Cardiac atrium fibroblast (primary cell): ENCODE data around the gene ERF. TPM values are rescaled to one million over a fixed set of nuclear protein-coding genes. Genes with fewer than 3 reads are reported as not detected.

Experiments used
- total RNA-seq: library from RNA; depleted of rRNA; stranded (reverse); fragments of >200 nt; gene quantifications from 2 replicates; pipeline ENCODE4 v1.2.3, GENCODE V29; 2015

The ERF gene
- total RNA-seq: 51.8 and 66.6 TPM in 2 replicates

DNA sequence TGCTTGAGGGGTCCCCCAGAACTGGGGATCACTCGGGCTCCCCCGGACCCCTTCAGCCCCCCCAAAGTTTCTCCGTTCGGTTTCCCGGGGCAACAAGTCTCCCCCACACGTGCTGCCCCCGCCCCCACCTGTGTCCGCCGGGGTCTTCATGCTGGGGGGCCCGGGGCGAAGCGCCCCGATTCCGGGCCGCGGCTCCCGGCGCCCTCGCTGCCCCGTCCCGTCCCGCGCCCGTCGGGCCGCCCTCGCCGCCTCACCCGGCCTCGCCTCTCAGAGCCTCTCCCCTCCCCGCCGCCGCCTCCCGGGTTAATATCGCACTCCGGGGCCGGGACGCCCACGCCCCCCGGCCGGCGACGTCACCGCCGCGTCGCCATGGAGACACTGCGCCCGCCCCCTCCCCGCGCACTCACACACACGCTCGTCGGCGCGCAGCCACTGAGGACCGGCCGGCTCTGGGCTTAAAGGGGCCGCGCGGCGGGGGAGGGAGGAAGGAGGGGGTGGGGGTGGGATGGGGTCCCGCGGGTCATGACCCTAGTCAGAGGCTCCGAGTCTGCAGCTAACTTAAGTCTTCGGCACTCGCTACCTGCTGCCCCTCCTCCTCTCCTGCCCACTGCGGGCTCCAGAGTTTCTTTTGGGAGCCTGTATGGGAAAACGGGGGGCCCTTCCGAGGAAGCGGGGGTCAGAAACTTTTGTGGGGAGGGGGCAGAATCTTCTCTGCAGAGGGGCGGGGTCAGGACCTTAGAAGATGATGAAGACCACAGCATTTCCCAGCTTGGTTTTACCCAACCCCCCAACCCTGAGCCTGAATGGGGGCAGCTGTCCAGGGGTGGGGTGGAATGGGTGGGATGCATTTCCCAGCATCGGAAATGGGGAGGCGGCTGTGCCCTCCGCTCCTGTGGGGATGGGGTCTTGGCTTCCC, at the start of gene ERF:
TSS of gene ERF (minus strand) at position 279 of the 916 bp plus-strand sequence. CDS start at position 150, 129 bp downstream.

DNA sequence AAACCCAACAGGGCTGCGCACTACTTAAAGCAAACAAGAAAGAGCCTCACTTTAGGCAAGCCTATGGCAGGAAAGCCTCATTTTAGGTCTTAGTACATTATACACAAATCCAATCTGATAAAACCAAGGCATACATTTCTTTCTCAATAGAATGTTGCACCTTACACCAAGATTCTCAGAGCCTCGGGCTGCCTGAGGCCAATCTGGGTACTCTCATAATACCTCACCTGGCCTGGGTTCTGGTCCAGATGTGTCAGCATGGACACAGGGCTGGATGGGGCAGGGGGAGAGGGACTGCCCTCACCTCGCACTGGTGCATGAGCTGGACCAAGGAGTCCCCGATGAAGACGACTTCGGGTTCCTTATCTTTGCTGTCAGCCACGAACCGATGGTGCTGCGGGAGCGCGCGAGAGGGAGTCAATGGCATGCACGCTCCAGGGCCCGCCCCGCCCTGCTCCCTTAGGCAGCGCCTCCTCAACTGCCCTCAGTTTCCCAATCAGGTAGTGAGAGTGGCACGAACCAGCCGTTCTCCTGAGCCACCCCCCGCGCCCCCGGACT, 46.8 kb upstream of the ERF start, which contains the start of gene PRR19:
TSS of gene PRR19 (plus strand) at position 487 of the 558 bp plus-strand sequence. CDS start 7,453 bp downstream, outside the sequence.

DNA sequence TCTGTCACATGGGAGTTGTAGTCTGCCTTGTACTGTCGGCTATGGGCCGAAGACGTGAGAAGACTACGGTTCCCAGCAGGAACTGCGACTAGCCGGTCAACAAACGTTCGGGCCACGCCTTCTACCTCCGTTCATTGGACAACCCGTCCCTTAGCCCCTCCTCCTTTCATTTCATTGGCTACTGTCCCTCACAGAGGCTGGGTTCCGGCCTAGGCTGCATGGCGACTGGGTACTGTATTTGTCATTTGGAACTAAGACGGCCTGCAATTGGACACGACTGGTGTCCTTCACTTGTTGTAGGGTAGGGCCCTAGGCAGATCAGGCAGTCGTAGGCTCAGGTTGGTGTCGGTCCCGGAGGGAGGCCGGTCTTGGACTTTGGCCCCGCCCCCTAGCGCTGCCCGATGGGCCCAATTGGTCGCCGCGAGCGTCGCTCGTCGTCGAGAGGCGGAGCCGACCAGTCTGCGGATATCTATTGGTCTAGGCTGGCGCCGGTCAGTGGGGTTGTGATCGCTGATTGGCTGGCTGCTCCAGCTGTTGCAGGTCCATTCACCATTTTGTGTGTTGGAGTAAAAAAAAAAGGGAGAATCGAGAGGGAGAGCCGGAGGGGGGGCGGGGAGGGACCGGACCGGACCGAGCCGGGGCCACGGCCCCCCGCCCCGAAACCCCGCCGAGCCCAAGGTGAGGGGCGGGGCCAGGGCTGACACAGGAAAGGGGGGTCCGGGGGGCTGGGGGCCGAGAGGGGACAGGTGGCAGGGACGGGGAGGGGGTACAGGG, 14.0 kb upstream of the ERF start, which contains the start of gene CIC:
TSS of gene CIC (plus strand) at position 549 of the 774 bp plus-strand sequence. CDS start 2,532 bp downstream, outside the sequence.

DNA sequence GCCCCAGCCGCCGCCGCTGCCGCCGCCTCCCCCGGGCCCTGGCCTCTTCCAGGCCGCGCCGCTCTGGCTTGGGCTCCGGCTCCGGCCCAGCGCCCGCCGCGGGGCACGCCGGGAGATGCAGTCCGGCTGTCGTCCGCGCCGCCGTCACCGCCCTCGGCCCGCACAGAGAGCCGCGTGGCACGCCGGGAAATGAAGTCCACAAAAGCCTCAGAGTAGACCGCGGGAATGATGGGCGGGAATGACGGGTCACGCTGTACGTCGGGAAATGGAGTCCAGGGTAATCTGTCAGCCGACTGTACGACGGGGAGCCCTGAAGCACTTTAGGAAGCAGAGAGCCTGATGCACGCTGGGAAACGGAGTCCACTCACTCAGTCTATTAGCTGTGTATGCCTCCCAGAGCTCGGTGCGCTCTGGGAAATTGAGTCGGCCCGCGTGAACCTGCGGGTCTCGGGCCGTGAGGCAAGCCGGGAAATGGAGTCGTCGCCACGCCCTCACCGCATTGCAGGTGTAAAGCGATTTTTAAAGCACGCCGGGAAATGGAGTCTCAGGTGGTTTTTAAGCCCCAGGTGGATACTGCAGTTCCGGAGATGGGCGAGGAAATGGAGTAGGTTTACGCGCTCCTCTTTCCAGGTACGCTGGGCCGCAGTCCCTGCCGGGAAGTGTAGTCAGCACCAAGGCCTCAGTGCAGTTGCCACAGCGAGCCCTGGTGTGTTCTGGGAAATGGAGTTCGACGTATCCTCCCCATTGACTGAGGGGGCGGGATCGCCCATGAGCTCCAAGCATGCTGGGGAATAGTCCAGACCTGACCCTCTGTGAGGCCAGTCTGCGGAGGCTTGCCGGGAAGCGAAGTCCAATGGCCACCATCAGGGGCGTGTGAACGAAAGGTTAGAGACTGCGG, 12.2 kb downstream of the ERF start, which contains the start of gene GSK3A:
TSS of gene GSK3A (minus strand) at position 91 of the 898 bp plus-strand sequence. CDS start 137 bp downstream, outside the sequence.

DNA sequence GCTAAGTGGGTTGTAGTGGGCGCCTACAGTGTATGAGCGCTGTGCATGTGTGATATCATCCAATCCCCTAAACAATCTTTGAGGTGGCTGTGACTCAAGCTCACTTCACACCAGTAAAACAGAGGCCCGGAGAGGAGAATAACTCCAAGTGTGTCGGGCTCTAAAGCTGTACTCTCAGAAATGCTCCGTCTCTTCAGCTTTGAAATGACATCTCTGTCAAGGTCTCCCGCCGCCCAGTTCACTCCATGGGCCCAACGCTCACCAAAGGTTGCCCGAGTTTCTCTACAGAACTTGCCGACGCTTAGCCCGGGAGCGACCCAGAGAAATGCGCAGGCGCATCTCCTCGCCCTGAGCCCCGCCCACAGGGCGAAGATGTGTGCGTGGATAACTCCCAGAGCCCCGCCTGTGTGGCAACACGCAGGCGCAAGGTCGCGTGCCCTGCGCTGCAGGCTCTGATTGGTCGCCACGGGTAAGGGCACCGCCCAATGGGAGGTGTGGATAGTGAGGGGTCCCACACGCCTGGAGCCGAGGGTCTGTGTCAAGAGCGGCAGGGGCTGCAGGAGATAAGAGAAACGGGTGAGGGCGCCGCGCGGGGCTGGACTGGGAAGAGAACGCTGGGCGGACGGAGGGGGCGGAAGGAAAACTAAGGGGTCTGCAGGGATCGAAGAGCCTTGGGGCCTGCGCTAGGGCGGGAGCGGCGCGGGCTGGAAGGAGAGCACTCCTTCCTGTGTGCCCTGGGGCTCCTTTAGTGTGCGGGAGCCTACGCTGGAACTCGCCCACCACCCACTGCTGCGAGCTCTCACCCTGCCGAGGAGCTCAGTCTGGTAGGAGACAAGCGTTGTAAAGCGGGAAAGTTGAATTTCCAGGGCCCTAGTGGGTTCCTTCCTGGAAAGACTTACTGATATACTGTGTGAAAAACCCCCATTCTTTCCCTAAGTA, 34.8 kb downstream of the ERF start, which contains the start of gene ZNF526:
TSS of gene ZNF526 (plus strand) at position 501 of the 939 bp plus-strand sequence. CDS start 4,092 bp downstream, outside the sequence.

DNA sequence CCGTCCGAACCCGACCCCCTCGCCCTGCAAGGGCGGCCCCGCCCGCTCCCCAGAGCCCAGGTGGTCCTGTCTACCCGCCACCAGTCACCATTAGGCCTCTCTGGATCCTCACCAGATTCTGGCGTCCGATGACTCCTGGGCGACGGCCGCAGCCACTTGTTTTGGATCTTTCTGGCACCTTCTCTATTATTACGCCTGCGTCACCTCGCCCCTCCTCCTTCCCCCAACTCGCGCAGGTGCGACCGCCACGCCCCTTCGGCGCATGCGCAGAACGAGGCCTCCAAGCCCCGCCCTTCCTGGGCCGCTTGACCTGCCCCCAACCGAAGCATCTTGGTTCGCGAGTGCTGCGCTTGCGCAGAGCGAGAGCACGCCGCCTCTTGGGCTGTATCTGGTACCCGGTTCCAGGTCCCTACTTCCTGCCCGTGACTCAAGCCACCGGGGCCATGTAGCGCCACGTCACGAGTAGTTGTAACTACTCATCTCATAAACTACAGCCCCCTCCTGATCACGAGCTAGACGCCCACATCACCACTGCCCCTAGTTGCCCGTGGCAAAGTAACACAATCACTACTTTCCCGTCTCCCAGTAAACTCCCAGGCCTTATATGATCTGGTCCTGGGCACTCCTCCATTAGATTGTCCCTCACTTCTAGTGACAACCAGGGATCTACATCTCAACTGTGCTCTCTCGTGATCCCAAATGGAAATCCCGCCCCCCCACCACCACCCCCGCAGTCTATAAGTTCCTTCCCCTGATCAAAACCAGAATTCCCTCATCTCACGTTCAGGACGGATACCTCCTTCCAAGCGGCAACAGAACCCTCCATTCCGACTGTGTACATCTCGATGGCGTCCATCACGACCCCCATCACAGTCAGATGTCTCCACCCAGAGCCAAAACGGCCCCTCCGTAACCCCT, 37.1 kb downstream of the ERF start, which contains the start of gene DEDD2:
TSS of gene DEDD2 (minus strand) at position 158 of the 918 bp plus-strand sequence. CDS start 670 bp downstream, outside the sequence.

Other genes starting within 250 kb of the ERF start
- gene GRIK5, start 184.9 kb downstream of the ERF start, total RNA-seq: not detected in 2 replicates
- 10.3 and 13.3 TPM in 2 replicates for gene ZNF574, start 179.0 kb downstream of the ERF start, total RNA-seq
- 2.9 TPM in 1 of 2 replicates, not detected in the other for gene POU2F2, start 122.7 kb downstream of the ERF start, total RNA-seq
- gene DEDD2, start 37.5 kb downstream of the ERF start, total RNA-seq: 30.7 and 37.1 TPM in 2 replicates
- 8.7 and 9.1 TPM in 2 replicates for gene ZNF526, start 34.8 kb downstream of the ERF start, total RNA-seq
- 17.0 and 19.3 TPM in 2 replicates for gene GSK3A, start 12.5 kb downstream of the ERF start, total RNA-seq
- 28.9 and 32.9 TPM in 2 replicates for gene CIC, start 14.1 kb upstream of the ERF start, total RNA-seq
- not detected in 2 replicates for gene PRR19, start 47.0 kb upstream of the ERF start, total RNA-seq
- gene PAFAH1B3, start 47.5 kb upstream of the ERF start, total RNA-seq: 15.1 and 17.1 TPM in 2 replicates
- gene TMEM145, start 58.2 kb upstream of the ERF start, total RNA-seq: 1.3 TPM in 1 of 2 replicates, not detected in the other
- 29.1 and 34.3 TPM in 2 replicates for gene MEGF8, start 70.5 kb upstream of the ERF start, total RNA-seq
- not detected in 2 replicates for gene CNFN, start 135.2 kb upstream of the ERF start, total RNA-seq
- 2.2 and 3.4 TPM in 2 replicates for gene LIPE, start 172.3 kb upstream of the ERF start, total RNA-seq
- not detected in 2 replicates for gene CXCL17, start 187.8 kb upstream of the ERF start, total RNA-seq